Activated CD4-positive, alpha-beta T cell treated with anti-CD3 and anti-CD28 coated beads for 36 hours (primary cell): ENCODE results near the gene LEUTX. TPM values are rescaled to one million over a fixed set of nuclear protein-coding genes. Genes with fewer than 3 reads are reported as not detected.
A peak's percentile ranks its signal among the peaks of the same experiment; 100 is the strongest.

Source experiments
- ATAC-seq: fragments of 200-7000 bp; cut with Tn5 transposase; one replicate; pipeline ENCODE4 v1.10.0; 2021; ENCODE audit warnings: mild to moderate bottlenecking, moderate library complexity
- CTCF ChIA-PET: fragments of 350-600 bp; sonication (Branson Sonifier 250); formaldehyde crosslinking; loops from one replicate; lab custom pipeline; 2021; ENCODE audit warnings: antibody characterized with exemption; lab: Charles Lee
- POLR2A ChIA-PET: fragments of 350-600 bp; sonication (Branson Sonifier 250); formaldehyde crosslinking; loops from one replicate; lab custom pipeline; 2021; ENCODE audit warnings: antibody characterized with exemption, inconsistent platforms; lab: Charles Lee
- DNase-seq: peaks from one replicate; pipeline ENCODE4 v3.0.0-alpha.2; 2020
- H3K27ac Mint-ChIP-seq: one replicate; pipeline ENCODE4 v1.8.0; 2021; ENCODE audit warnings: mixed read lengths
- H3K27me3 Mint-ChIP-seq: one replicate; pipeline ENCODE4 v1.8.0; 2021; ENCODE audit warnings: mixed read lengths
- H3K36me3 Mint-ChIP-seq: one replicate; pipeline ENCODE4 v1.8.0; 2021; ENCODE audit warnings: low read depth, mixed read lengths
- H3K4me1 Mint-ChIP-seq: one replicate; pipeline ENCODE4 v1.8.0; 2021; ENCODE audit warnings: mixed read lengths
- H3K4me3 Mint-ChIP-seq: one replicate; pipeline ENCODE4 v1.8.0; 2021; ENCODE audit warnings: mild to moderate bottlenecking, moderate library complexity, mixed read lengths
- H3K9me3 Mint-ChIP-seq: one replicate; pipeline ENCODE4 v1.8.0; 2021; ENCODE audit warnings: low read depth, mixed read lengths
- intact Hi-C, 2 experiments: fragments of 100-400 bp; cut with DNase I in 1 of 2; cut with micrococcal nuclease in 1 of 2; formaldehyde crosslinking; loops; one replicate each; pipeline versions ENCODE4 v1.14.2 to v1.15.1; 2022 to 2024; cut with DNase I, micrococcal nuclease
- microRNA-seq: library from miRNA; unstranded; fragments of <30 nt; microRNA quantifications from one replicate; pipeline ENCODE4 v1.2.0, GENCODE V29; 2021; ENCODE audit warnings: borderline replicate concordance
- total RNA-seq, 2 experiments: library from RNA; stranded (reverse); gene quantifications; one replicate each; pipeline ENCODE4 v1.2.3, GENCODE V29; 2021

The LEUTX gene
- total RNA-seq, 2 experiments from 2014 or later = not detected

GRCh38 chr19:39830847-39831246 lies 52.2 kb downstream of the LEUTX start:
- Mint-ChIP-seq H3K27ac (peak overlapping the region; percentile 37), H3K4me1 (peaks cover 25% of the 10 kb centered on the region), H3K27me3 (no peaks in the 10 kb centered on the region), H3K4me3 (no peak overlapping the region), H3K36me3 (peaks cover 61% of the 10 kb centered on the region), H3K9me3 (no peaks in the 10 kb centered on the region)
- intact Hi-C loops = loop anchor here in 1 of 2 experiments (5.0 kb wide), 5 partner anchors 384 to 971 kb away; partner anchors contain the start of genes SAMD4B, SERTAD3 and SUPT5H
- ATAC-seq (no peak), DNase-seq (no peak)
- CTCF ChIA-PET = no interaction called here
- POLR2A ChIA-PET = no interaction called here

- no peak for DNase-seq
- intact Hi-C loops = loop anchor here in 1 of 2 experiments (5.0 kb wide), 5 partner anchors 384 to 971 kb away; partner anchors contain the start of genes SAMD4B, SERTAD3 and SUPT5H
- H3K36me3 Mint-ChIP-seq = peaks cover 65% of the 10 kb centered on the region
- ChIA-PET CTCF (no interaction called here), POLR2A (no interaction called here)
- no peak overlapping the region for H3K27ac Mint-ChIP-seq
- no peaks in the 10 kb centered on the region for H3K27me3 Mint-ChIP-seq
- H3K4me3 Mint-ChIP-seq = peak overlapping the region; percentile 64
- peaks cover 25% of the 10 kb centered on the region for H3K4me1 Mint-ChIP-seq
- ATAC-seq = no peak
- no peaks in the 10 kb centered on the region for H3K9me3 Mint-ChIP-seq
These were observed 53.0 kb downstream of the LEUTX start for GRCh38 chr19:39831679-39832078.

GRCh38 chr19:39832341-39833083 lies 53.9 kb downstream of the LEUTX start:
- Mint-ChIP-seq H3K4me3 (peak overlapping the region; percentile 64), H3K27ac (peak overlapping the region; percentile 84), H3K9me3 (no peaks in the 10 kb centered on the region), H3K36me3 (peaks cover 68% of the 10 kb centered on the region), H3K27me3 (no peaks in the 10 kb centered on the region), H3K4me1 (peaks cover 25% of the 10 kb centered on the region)
- ChIA-PET CTCF (interaction anchor here (0.5 to 2.2 kb wide), 3 partner anchors 8 to 832 kb away, joined by 3 to 38 read pairs (median 3); no protein-coding TSS in a partner anchor), POLR2A (interaction anchor here (2.1 kb wide), 1 partner anchor 12 kb away, joined by 32 read pairs; the partner anchor contains the start of gene FBL)
- intact Hi-C loops = loop anchor here in 1 of 2 experiments (1.0 to 5.0 kb wide), 6 partner anchors 8 to 970 kb away; partner anchors contain the start of genes SAMD4B, SERTAD3 and SUPT5H
- ATAC-seq (no peak), DNase-seq (no peak)

- ChIA-PET POLR2A (interaction anchor here (0.8 to 2.1 kb wide), 4 partner anchors 8 to 397 kb away, joined by 4 to 32 read pairs (median 6); partner anchors contain the start of genes FBL and RPS16), CTCF (interaction anchor here (0.5 to 2.2 kb wide), 4 partner anchors 9 to 831 kb away, joined by 3 to 38 read pairs (median 3); no protein-coding TSS in a partner anchor)
- peak overlapping the region; percentile 84 for H3K27ac Mint-ChIP-seq
- H3K9me3 Mint-ChIP-seq = no peaks in the 10 kb centered on the region
- DNase-seq = no peak
- H3K27me3 Mint-ChIP-seq = no peaks in the 10 kb centered on the region
- H3K4me1 Mint-ChIP-seq = peaks cover 25% of the 10 kb centered on the region
- H3K4me3 Mint-ChIP-seq = peak overlapping the region; percentile 64
- intact Hi-C loops = loop anchor here in 1 of 2 experiments (1.0 to 5.0 kb wide), 6 partner anchors 9 to 969 kb away; partner anchors contain the start of genes SAMD4B, SERTAD3 and SUPT5H
- no peak for ATAC-seq
- peaks cover 68% of the 10 kb centered on the region for H3K36me3 Mint-ChIP-seq
These were observed 54.5 kb downstream of the LEUTX start for GRCh38 chr19:39833160-39833463.

GRCh38 chr19:39833464-39834286 lies 55.0 kb downstream of the LEUTX start, which contains the start of gene DYRK1B:
TSS of gene DYRK1B (minus strand) at chr19:39834162. CDS start at chr19:39831867, 2,295 bp downstream.
- H3K27me3 Mint-ChIP-seq = no peaks in the 10 kb centered on the region

GRCh38 chr19:39834287-39834841 lies 55.7 kb downstream of the LEUTX start:
- intact Hi-C loops = loop anchor here (1.0 to 5.0 kb wide), 9 partner anchors 10 to 968 kb away; partner anchors contain the start of genes FBL (in 1 of the 2), MAP3K10 (in 1 of the 2), PSMC4 (in 1 of the 2) and SAMD4B (in 1 of the 2)
- Mint-ChIP-seq H3K36me3 (peaks cover 64% of the 10 kb centered on the region), H3K4me3 (peak overlapping the region; percentile 63), H3K27me3 (no peaks in the 10 kb centered on the region), H3K4me1 (peaks cover 25% of the 10 kb centered on the region), H3K27ac (peak overlapping the region; percentile 84), H3K9me3 (no peaks in the 10 kb centered on the region)
- no peak for DNase-seq
- ATAC-seq = no peak
- ChIA-PET POLR2A (interaction anchor here (0.7 to 2.1 kb wide), 3 partner anchors 10 to 449 kb away, joined by 3 to 32 read pairs (median 5); partner anchors contain the start of gene FBL), CTCF (interaction anchor here (1.1 to 2.2 kb wide), 2 partner anchors 10 to 13 kb away, joined by 3 to 38 read pairs; no protein-coding TSS in a partner anchor)

More at GRCh38 chr19:39833464-39834286, 55.0 kb downstream of the LEUTX start, which contains the start of gene DYRK1B:
- ChIA-PET POLR2A (interaction anchor here (0.7 to 2.1 kb wide), 5 partner anchors 9 to 449 kb away, joined by 3 to 32 read pairs (median 5); partner anchors contain the start of genes FBL and RPS16), CTCF (interaction anchor here (1.1 to 2.2 kb wide), 4 partner anchors 9 to 41 kb away, joined by 3 to 38 read pairs (median 3); no protein-coding TSS in a partner anchor)
- Mint-ChIP-seq H3K9me3 (no peaks in the 10 kb centered on the region), H3K4me3 (peak within 1 kb of the TSS; percentile 64), H3K4me1 (peaks cover 25% of the 10 kb centered on the region), H3K27ac (peak within 1 kb of the TSS; percentile 84), H3K36me3 (peaks cover 64% of the 10 kb centered on the region)
- DNase-seq (peak; percentile 99), ATAC-seq (peak; percentile 92)
- intact Hi-C loops = loop anchor here (1.0 to 5.0 kb wide), 9 partner anchors 9 to 969 kb away; partner anchors contain the start of genes FBL (in 1 of the 2), MAP3K10 (in 1 of the 2), PSMC4 (in 1 of the 2) and SAMD4B (in 1 of the 2)

Small RNA genes lying within 50 kb of the gene (microRNA-seq; reads per million reads assigned to microRNA genes)
- gene MIR6719 = 1.1 reads per million

Other genes starting within 250 kb of the LEUTX start
- gene EID2B, start 246.0 kb upstream of the LEUTX start, total RNA-seq = 1 to 10 TPM; 1.4 to 3.5 TPM
- 10 to 100 TPM in 1 of 2 experiments, 1 to 10 TPM in 1; 9.0 to 10.7 TPM for gene EID2, start 238.7 kb upstream of the LEUTX start, total RNA-seq
- gene LGALS13, start 176.3 kb upstream of the LEUTX start, total RNA-seq = not detected
- gene LGALS16, start 122.9 kb upstream of the LEUTX start, total RNA-seq = not detected
- gene LGALS14, start 74.4 kb upstream of the LEUTX start, total RNA-seq = 1 to 10 TPM in 1 of 2 experiments, under 1 TPM in 1; 0.80 to 1.4 TPM
- gene CLC, start 40.8 kb upstream of the LEUTX start, total RNA-seq = under 1 TPM in 1 of 2 experiments, not detected in 1; 0.40 TPM
- 1 to 10 TPM; 4.8 to 6.9 TPM for gene DYRK1B, start 55.3 kb downstream of the LEUTX start, total RNA-seq
- 100 to 1,000 TPM; 742 to 890 TPM for gene FBL, start 67.5 kb downstream of the LEUTX start, total RNA-seq
- 1 to 10 TPM; 4.9 TPM for gene FCGBP, start 155.8 kb downstream of the LEUTX start, total RNA-seq
- 100 to 1,000 TPM; 114 to 140 TPM for gene PSMC4, start 192.3 kb downstream of the LEUTX start, total RNA-seq
- 1 to 10 TPM; 6.3 to 6.9 TPM for gene ZNF546, start 218.2 kb downstream of the LEUTX start, total RNA-seq